CD4-positive, alpha-beta T cell treated with Interleukin-6 for 4 hours (primary cell): Measurements from ENCODE around the gene SLCO4A1.

ENCODE experiments used
- DNase-seq: peaks from one replicate; pipeline ENCODE4 v3.0.0-alpha.2; 2020; ENCODE audit warnings: mixed read lengths

SLCO4A1 gene

GRCh38 chr20:62652894-62653305 lies 10.6 kb downstream of the SLCO4A1 start:
- no peak for DNase-seq

DNA sequence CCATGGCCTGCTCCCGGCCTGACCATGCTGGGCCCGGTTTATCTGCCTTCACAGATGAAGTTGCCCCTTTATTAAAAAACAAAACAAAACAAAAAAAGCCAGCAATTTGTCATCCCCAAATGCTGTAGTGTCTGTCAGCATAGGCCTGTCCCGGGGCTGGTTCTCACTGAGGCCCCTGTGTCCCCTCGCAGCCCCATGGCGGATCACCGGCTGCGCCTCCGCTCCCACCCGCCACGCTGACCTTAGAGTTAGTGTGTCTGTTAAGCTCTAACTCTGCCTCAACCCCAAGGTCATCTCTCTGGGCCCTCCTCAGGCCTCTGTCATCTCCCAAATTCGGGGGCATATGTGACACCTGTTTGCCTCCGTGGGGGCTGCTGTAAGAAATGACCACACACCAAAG lies 11.1 kb downstream of the SLCO4A1 start:
- no peak for DNase-seq

DNA sequence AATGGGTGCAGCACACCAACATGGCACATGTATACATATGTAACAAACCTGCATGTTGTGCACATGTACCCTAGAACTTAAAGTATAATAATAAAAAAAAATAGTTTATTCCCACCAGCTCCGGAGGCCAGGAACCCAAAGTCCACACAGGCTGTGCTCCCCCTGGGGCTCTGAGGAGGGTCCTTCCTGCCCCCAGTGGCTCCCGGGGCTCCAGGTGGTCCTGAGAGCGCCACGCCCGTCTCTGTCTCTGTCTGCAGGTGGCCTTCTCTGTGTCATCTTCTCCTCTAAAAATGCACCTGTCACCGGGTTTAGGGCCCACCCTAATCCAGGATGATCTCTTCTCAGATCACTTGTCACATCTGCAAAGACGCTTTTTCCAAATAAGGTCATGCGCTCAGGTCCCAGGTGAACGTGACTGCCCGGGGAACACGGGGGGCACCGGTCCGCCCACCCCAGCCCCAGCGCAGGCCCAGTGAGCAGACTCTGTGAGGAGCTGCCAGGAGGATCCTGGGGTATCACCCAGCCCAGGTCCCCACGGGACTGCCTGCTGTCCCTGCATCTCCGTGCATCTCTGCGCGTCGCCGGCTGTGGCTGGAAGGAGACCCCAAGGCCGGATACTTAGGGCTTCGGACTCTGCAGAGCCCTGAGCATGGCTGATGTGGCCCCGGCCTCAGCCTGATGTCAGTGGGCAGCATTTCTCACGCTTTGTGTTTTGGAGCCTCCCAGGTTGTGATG lies 11.8 kb downstream of the SLCO4A1 start:
- no peak for DNase-seq

DNA sequence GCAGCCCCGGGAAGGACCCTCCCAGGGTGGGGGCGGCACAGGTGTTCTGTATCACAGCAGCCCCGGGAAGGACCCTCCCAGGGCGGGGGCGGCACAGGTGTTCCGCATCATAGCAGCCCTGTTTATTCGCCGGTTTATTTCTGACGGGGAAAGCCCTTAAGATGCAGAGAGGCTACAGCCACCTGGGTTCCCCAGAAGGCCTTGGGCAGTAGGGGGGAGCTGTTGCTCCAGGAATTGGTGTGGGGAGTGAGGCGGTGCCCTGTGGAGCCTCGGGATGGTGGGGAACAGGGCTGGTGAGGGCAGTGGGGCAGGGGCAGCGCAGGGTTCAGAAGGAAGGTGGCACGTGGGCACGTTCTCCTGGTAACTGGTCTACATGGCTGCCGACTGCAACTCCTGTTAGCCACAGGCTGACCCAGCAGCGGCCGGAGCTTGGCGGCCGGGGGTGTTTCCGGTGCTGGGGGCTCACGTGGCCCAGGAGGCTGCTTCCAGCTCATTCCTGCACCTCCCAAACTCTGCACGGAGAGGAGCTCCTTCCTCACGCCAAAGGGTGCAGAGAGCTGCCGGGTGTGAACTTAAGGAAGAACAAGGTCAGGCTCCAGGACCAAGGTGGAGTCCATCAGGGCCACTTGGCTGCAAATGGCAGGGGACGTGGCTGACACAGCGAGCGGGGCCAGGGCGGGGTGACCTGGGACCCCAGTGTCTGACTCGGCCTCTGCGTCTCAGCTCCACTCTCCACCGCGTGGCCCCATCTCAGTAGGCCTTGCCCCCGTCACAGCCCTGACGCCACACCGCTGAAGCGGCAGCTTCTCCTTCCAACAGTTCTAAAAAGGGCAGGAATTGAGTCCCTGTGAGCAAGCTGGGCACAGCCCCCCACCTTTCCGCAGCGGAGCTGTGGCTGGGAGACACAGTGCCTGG lies 13.2 kb downstream of the SLCO4A1 start:
- no peak for DNase-seq

GRCh38 chr20:62656197-62656918 lies 14.1 kb downstream of the SLCO4A1 start:
- DNase-seq: no peak

DNA sequence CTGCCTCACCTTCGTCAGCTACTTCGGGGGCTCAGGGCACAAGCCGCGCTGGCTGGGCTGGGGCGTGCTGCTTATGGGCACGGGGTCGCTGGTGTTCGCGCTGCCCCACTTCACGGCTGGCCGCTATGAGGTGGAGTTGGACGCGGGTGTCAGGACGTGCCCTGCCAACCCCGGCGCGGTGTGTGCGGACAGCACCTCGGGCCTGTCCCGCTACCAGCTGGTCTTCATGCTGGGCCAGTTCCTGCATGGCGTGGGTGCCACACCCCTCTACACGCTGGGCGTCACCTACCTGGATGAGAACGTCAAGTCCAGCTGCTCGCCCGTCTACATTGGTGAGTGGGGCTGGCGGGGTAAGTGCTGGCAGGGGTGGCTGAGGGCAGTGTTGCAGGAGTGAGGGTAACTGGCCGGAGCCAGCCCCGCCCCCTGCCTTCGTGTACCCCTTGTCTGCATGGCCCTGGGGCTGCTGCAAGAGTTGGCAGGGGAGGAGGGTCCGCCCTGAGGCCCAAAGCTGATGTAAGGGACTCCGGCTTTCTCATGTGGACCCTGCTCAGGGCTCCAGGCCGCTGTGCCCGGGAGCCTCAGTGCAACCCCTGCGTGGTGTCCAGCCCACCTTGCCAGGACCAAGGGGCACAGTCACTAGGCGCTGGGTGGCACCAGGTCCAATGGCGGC lies 14.8 kb downstream of the SLCO4A1 start:
- no peak for DNase-seq

DNA sequence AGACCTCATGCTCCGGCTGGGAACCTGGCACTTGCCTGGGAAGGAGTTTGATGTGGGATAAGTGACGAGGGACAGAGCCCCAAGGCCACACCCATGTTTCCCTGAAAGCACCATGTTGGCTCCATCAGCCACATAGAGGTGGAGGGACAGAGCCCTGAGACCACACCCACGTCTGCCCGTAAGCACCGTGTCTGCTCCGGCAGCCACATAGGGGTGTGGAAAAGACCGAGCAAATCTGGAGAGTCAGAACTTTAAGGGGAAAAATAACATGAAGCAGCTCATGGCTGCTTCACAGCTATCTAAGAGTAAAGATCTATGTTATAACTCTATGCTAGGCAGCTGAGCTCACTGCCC lies 15.3 kb downstream of the SLCO4A1 start:
- no peak for DNase-seq

GRCh38 chr20:62657956-62658355 lies 15.7 kb downstream of the SLCO4A1 start:
- DNase-seq: no peak

DNA sequence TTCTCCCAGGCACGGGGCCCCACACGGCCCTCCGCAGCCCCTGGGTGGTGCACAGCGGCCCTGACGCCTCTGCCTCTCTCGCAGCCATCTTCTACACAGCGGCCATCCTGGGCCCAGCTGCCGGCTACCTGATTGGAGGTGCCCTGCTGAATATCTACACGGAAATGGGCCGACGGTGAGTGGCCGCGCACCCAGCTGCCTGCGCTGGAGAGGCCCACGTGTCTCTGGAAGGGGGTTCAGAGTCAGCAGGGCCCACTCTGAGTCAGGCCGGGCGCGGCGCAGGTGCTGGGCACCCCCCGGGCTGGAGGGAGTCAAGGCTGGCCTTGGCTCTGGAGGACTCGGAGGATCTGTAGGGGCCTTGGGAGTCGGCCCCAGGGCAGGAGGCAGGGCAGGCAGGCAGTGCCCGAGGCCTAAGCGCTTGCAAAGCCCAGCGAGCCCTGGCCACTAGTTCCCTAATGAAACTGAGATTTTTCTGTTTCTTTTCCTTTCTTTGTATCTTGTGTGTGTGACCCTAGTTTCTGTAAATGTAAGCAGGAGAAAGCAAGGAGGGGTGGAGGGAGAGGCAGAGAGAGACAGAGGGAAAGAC lies 16.4 kb downstream of the SLCO4A1 start:
- no peak for DNase-seq

- DNase-seq: no peak
Measured at GRCh38 chr20:62659488-62660239, 17.4 kb downstream of the SLCO4A1 start.

GRCh38 chr20:62660240-62660615 lies 17.9 kb downstream of the SLCO4A1 start:
- DNase-seq: no peak

- DNase-seq: no peak
Measured at GRCh38 chr20:62660768-62661167, 18.5 kb downstream of the SLCO4A1 start.

GRCh38 chr20:62661647-62662046 lies 19.3 kb downstream of the SLCO4A1 start:
- DNase-seq: no peak

DNA sequence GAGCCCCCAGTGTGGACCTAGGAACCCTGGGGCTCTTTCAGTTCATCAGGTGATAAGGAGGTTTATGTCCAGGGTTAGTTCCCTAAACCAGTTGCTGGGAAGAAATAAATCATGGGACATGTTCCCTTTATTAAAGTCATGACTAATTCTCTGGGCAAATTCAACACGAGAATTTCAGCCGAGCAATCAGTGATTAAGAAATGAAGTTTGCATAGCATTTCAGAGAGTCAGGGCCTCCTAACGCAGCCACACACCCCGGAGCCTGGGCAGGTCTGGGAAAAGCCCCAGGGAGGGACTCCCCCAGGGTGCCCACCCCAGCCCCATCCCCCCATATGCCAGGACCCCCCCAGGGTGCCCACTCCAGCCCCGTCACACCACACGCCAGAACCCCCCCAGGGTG lies 20.1 kb downstream of the SLCO4A1 start:
- DNase-seq: no peak

DNA sequence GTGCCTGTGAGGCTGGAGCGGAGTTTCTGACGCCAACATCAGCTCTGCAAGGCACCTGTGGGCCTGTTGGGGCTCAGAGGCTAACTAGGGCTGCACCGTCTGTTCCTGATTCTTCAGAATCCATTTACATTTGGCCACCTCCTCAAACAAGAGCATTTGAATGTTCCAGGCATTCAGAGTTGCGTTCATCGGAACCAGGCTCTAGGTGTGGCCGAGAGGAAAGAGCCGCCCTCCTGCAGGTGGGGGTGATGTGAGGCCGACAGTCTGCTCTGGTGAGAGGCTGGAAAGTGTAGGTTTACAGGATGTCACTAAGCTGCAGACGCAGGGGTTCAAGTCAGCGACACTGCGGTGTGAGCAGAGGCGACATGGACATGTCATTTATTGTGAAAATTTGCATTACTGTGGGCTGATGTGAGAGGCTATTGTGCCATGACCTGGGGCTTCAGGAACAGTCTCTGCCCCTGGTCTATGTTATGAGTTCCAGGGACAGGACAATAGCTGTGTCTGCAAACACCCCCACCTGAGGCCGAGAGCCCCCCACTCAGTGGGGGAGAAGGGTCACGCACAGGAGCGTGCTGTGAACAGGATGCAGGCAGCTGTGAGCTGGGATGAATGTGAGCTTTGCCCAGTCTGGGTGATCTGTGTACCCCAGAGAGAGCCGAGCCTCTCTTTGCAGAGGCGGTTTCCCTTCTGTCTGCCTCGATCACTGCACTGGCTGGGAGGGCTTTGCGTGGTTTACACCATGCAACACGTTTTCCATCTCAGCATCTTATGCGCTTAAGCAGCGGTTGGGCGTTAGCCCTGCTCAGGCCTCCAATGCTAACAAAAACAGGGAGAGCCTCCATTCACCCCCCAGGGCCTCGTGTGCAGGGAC lies 21.1 kb downstream of the SLCO4A1 start:
- no peak for DNase-seq

- no peak for DNase-seq
Measured at GRCh38 chr20:62664019-62664971, 22.0 kb downstream of the SLCO4A1 start.

GRCh38 chr20:62665153-62665754 lies 23.0 kb downstream of the SLCO4A1 start:
- DNase-seq: no peak

DNA sequence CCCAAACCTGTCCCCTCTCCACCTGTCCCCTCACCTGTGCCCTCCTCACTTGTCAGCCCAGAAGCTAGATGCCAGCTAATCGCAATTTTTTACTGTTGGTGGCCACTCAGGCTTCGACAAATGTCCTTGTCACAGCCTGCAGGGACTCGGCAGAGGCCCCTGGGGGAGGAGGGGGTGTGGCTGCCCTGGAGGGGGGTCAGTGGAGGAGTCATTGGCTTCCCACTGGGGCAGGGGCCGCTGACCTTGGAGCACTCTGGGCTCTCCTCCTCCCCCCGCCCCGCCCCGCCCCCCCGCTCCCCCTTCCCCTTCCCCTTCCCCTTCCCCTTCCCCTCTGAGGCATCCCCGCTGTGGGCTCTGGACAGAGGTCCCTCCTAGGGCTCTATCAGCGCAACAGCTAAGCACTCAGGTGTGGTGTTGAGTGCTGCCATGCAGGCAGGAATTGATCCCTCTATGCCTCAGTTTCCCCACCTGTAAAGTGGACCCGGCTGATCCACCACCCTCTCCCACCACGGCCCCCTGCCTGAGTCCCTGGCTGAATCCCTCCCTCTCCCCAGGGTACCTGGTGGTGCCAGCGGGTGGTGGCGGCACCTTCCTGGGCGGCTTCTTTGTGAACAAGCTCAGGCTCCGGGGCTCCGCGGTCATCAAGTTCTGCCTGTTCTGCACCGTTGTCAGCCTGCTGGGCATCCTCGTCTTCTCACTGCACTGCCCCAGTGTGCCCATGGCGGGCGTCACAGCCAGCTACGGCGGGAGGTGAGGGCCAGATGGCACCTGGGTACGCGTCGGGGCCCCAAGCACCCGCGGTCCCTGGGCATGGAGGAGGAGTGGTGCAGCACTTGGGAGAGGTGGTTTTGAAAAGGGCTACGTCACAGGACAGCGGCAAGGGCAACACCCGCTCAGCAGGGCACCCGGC lies 23.8 kb downstream of the SLCO4A1 start:
- no peak for DNase-seq
